HG03095 (cell line): Measurements from ENCODE around the gene GNAS-AS1.

Experiments
- ATAC-seq: cut with Tn5 transposase; IDR thresholded peaks from one replicate; pipeline ENCODE4 v1.9.1; 2021; ENCODE audit warnings: moderate library complexity; ENCODE audit not compliant: unreplicated experiment

GNAS-AS1 gene

GRCh38 chr20:58886546-58886945, 35.8 kb upstream of the GNAS-AS1 start:
- ATAC-seq: no peak

GRCh38 chr20:58884966-58885365, 34.3 kb upstream of the GNAS-AS1 start:
- ATAC-seq: no peak

DNA sequence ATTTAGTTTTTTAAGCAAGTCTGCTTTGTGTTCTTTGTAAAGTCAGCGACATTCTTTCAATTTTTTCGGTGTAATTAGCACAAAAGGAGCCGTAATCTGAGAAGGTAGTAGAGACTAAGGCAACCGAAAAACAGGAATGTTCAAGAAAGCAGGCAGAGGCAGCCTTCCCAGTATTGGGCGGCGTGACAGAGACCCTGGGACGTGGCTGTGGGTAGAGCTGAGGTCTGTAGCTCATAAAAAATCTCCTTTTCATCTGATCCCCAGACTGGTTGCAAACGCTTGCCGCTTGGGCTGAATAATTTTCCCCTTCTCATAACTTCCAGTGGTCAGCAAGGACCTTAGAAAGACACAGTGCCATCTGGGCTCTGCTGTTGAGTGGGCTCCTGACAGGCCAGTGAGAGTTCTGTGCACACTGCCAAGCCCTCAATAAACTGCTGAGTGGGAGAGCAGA, 32.6 kb upstream of the GNAS-AS1 start:
- no peak for ATAC-seq

GRCh38 chr20:58882704-58883089, 32.0 kb upstream of the GNAS-AS1 start:
- no peak for ATAC-seq

DNA sequence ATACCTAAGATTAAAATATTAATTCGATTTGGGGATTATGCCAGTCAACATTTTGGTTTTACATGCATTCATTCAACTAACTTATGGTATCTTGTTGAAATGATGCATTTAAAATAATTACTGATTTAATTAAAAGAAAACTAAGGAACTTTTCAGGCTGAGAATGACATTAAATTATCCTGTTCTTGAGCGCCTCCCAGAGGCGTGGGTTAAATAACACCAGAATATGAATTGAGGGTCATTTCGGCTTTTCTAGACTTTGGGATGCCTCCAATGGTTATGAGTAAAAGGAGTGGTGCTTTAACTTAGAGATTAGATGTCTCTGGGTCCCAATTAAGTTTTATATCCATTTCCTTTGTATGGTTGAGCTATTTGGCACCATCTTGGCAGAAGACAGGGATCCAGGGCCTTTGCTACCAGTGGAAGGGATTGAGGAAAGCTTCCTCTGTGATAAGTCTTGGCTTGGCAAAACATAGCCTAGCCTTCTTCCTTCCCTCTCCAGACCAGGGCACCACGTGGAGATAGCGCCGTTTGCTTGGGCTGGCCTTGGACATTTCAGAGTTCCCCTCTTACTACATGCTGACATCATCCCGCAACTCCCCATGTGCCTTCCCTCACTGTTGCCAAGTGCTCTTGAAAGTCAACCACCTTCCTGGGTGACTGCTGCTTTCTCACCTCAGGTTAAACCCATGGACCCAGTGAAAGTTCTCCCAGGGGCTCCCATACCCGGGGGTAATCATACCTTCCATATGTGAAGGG, 30.5 kb upstream of the GNAS-AS1 start:
- no peak for ATAC-seq

- no peak for ATAC-seq
Observed at GRCh38 chr20:58880441-58880840, 29.7 kb upstream of the GNAS-AS1 start.

- no peak for ATAC-seq
Observed at GRCh38 chr20:58878399-58878798, 27.7 kb upstream of the GNAS-AS1 start.

DNA sequence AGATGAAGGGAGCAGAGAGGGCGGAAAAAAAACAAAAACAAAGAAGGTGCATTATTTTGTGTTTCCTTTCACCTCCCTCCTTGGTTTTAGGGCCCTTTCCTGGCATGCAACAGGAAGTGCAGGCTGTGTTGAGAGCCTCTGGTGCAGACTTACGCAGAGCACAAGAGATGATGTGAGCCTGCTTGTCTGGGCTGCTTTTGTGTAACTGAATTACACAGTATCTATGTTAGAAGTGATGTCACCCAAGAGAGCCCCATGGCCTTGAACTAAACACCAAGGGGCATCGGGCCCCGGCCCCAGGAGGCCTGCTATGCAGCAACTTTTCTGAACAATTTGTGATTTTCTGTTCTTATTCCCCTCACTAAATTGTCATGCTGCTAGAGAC, 27.3 kb upstream of the GNAS-AS1 start:
- no peak for ATAC-seq

DNA sequence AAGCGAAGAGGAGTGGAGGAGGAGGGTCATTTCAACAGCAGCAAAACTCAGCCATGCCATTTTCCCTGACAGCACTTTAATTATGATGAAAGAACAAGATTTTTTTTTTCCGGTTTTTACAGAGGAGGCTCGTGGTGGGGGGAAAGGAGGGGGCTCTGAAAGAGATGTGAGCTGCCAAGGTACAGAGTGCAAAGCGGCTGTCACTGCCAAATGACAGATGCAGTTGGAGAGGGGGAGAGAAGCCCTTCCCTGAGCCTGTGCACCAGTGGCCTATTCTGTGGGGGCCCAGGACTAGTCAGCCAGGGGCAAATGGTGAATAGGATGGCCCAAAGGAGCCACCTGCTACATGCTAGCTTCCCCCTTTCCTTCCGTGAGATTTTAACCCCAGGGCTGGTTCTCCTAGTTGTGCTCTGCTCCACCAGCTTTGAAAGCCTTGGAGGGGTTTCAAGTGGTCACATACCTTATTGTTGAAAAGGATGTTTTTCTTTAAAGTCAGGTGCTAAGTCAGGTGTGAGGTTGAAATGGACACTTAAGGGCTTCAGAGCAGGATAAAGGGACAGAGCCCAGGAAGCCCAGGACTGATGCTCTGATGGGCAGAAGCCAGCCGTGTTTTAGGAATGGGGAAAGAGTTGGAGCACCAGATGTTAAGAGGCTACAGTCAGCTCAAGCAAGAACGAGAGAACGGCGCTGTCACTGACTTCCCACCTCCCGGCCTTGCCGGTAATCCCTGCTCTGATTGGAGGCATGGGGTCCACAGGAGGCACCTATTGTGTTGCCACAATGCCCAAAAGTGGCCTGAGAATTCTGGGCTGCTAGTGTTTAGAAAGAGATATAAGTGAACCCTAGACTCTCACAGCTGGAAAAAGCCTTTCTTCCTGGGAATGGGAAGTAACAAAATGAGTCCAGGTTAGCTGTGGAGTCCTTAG, 26.6 kb upstream of the GNAS-AS1 start:
- no peak for ATAC-seq

GRCh38 chr20:58876437-58876836, 25.7 kb upstream of the GNAS-AS1 start:
- no peak for ATAC-seq

GRCh38 chr20:58875541-58876134, 24.9 kb upstream of the GNAS-AS1 start:
- no peak for ATAC-seq

DNA sequence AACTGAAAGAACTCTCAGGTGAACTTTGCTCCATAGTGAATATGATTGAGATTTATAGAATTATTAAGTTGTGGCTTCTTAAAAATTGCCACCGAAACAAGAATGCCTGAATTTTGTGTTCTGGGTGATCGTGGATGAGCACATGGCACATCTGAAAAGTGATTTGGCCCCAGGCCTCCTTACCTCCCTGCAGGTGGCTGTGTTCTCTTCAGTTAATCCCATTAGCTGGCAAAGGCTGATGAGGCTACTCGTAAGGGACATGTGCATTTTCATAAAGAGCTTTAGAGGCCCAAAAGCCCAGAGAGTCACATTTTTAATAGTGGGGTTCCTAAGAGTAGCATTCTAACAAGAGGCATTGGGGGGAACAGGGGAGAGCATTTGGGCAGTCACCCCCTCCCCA, 24.4 kb upstream of the GNAS-AS1 start:
- no peak for ATAC-seq

GRCh38 chr20:58874469-58874868, 23.8 kb upstream of the GNAS-AS1 start:
- no peak for ATAC-seq

- ATAC-seq: no peak
Observed at GRCh38 chr20:58871533-58872102, 20.9 kb upstream of the GNAS-AS1 start.

DNA sequence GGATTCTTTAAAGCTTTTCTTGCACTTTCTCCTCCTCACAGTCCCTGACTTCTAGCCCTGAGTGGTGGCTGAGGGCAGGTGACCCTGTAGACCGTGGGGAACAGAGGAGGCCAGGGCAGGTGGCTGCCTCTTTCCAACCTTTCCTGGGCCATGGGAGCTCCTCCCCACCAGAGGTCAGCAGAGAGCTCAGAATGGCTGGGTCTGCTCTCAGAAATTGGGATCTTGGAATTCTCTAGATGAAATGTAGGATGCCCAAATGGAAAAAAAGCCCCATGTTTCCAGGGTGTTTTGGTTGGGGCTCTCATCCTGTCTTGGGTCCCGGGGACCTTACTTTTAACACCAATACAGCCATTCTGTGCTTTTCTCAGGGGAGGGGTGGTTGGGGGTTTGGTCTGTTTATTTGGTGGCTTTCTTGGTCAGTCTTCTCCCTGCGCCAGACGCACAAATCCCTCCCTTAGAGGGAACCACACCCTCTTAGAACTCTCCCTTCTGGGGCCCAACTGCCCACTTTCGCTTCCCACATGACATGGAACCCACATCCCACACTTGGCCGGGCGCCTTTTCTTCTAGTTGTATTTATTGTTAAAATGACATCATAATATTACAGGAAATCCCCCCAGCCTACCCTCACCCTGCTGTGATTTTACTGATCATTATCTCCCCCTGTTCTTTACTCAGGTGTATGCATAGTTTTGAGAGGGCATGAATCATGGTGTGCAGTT, 19.8 kb upstream of the GNAS-AS1 start:
- ATAC-seq: no peak

DNA sequence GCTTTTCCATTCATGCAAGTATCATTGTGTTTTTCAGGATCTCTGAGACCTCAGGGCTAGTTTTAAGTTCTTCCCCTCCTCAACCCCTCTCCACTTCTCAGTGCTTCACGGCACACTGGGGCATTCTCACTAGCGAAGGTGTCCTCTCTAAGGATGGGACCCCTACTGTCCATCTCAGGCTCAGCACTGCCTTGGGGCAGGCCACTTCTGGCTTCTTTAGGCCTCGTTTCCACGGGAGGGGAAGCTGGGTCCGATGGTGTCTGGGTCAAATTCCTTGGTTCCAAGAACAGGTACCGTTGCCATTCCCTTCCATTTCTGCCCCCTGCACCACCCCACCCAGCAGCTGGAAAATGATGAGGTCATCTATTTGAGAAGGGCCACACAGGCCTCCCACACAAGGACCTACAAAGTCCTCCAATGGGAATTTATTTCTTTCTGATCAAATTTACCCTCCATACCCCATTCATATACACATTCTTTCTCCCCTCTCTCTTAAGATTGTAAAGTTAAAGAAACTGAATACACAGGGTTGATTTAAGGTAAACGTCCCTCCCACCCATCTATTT, 19.0 kb upstream of the GNAS-AS1 start:
- no peak for ATAC-seq

- ATAC-seq: no peak
Observed at GRCh38 chr20:58868795-58869194, 18.1 kb upstream of the GNAS-AS1 start.

GRCh38 chr20:58867211-58867610, 16.5 kb upstream of the GNAS-AS1 start:
- ATAC-seq: no peak

GRCh38 chr20:58865843-58866242, 15.1 kb upstream of the GNAS-AS1 start:
- ATAC-seq: no peak

DNA sequence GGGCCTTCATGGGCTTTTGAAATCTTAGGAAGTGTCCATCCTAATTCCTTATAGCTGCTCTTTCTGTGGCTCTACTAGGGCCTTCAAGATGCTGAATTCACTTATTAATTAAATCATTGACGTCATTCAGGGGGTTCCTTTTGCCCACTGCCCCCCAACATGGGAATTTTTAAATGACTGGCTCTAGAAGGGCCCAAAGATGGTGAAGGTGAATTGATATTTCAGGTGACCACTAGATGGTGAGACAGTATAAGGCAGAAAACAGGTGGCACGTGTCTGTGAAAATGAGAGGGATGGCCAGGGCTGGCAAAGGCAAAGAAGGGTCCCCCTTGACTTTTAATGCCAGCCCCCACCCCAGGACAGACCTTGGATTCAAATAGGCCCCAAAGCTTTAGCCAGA, 13.6 kb upstream of the GNAS-AS1 start:
- ATAC-seq: no peak
